Uterus (tissue), 4 donors: ENCODE results near the gene PTPRG. TPM values are rescaled to one million over a fixed set of nuclear protein-coding genes. Genes with fewer than 3 reads are reported as not detected.

Source experiments
- DNase-seq, 2 donors: peaks; one replicate each; pipeline ENCODE4 v3.0.0-alpha.2; 2019 to 2020
- H3K27ac ChIP-seq, 2 donors: fragments of 200-600 bp; sonication (generic); 1 replicate in 1 of 2; 2 replicates in 1 of 2; pipeline ENCODE4 v1.5.1; 2016 to 2018
- H3K27me3 ChIP-seq, 2 donors: fragments of 200-600 bp; sonication (generic); one replicate each; pipeline ENCODE4 v1.5.1; 2018 to 2019; ENCODE audit warnings: control low read depth in 1 of 2
- H3K36me3 ChIP-seq, 2 donors: fragments of 200-600 bp; sonication (generic); one replicate each; pipeline ENCODE4 v1.5.1; 2019; ENCODE audit warnings: control low read depth in 1 of 2
- H3K4me1 ChIP-seq, 2 donors: fragments of 200-600 bp; sonication (generic); one replicate each; pipeline ENCODE4 v1.5.1; 2018 to 2019; ENCODE audit warnings: control low read depth in 1 of 2
- H3K4me3 ChIP-seq, 2 donors: fragments of 200-600 bp; sonication (generic); 1 replicate in 1 of 2; 2 replicates in 1 of 2; pipeline ENCODE4 v1.5.1; 2018 to 2019; ENCODE audit warnings: mild to moderate bottlenecking in 1 of 2
- H3K9me3 ChIP-seq, 2 donors: fragments of 200-600 bp; sonication (generic); one replicate each; pipeline ENCODE4 v1.5.1; 2019; ENCODE audit warnings: control low read depth in 1 of 2
- POLR2A ChIP-seq, 2 donors: fragments of 450-650 bp; IDR thresholded peaks; one replicate each; pipeline ENCODE4 v1.6.1; 2016; ENCODE audit warnings: antibody characterized with exemption in 2 of 2, mild to moderate bottlenecking in 1 of 2, moderate library complexity in 1 of 2
- intact Hi-C: fragments of 100-400 bp; cut with DNase I; formaldehyde crosslinking; loops from one replicate; pipeline ENCODE4 v1.15.1; 2023; ENCODE audit warnings: low total_unique reads
- total RNA-seq, 4 donors: library from RNA; depleted of rRNA in 3 of 4; stranded (reverse); fragments of >200 nt in 3 of 4; gene quantifications; one replicate each; pipeline versions ENCODE4 v1.1.0 to v1.2.4, GENCODE V29; 2014 to 2023
- TF ChIP-seq, protein P1 (sequence below), 4 experiments: fragments of 200-600 bp in 2 of 4; fragments of 450-650 bp in 2 of 4; sonication (generic) in 2 of 4; IDR thresholded peaks; one replicate each; pipeline ENCODE4 v1.5.1; 2016 to 2019; ENCODE audit warnings: antibody characterized with exemption in 4 of 4, mild to moderate bottlenecking in 2 of 4, moderate library complexity in 1 of 4
- donor health status: DM: yes; HTN: yes; CAD: no.

PTPRG gene
- total RNA-seq, 4 donors from 2014 or later: 43.5 to 136 (median 62.6) TPM

DNA sequence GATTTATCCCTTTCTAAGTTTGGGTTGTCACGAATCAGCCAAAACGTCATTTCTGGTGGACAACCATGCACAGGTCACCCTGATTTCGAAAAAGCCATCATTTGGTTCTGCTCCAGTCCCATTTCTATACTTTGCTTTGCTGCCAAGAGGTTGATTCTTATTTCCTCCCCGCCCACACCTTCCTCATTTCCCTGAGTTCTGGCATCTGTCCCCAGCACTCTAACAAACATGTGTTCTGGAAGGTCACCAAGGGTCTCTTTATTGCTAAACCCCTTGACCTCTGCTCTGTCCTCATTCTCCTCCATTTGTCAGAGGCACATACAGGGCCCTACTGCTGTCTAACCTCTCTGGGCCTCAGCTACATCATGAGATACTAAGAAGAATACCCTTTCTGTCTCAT is 36.4 kb upstream of the PTPRG start:
- Histone ChIP-seq H3K4me3 (no peak overlapping the region), H3K27ac (no peak overlapping the region), H3K27me3 (no peaks in the 10 kb centered on the region), H3K9me3 (no peaks in the 10 kb centered on the region), H3K36me3 (no peaks in the 10 kb centered on the region), H3K4me1 (no peaks in the 10 kb centered on the region)
- intact Hi-C loops: no loop called here
- DNase-seq: peak in 1 of 2 donors; percentile 16
- TF ChIP-seq POLR2A (IDR thresholded peaks at IDR 0.05): no peak

DNA sequence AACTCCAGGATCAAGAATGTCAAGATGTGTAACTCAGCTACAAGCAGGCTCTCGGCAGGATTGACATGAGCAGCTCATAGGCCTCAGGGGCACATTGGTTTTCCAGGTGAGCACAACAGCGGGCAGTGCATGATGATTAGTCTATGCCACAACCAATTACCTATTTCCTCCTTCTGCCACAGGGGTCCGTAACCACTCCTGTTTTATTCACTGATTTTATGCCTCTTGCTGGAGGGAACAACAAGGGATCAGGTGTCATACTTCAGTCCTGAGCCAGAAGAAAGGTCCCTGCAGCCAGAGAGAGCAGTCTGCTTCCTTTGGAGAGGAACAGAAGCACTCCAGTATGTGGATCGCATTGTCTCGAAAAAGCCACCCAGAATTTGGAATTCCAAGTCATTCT is 35.1 kb upstream of the PTPRG start:
- Histone ChIP-seq H3K4me1 (no peaks in the 10 kb centered on the region), H3K36me3 (no peaks in the 10 kb centered on the region), H3K27ac (no peak overlapping the region), H3K9me3 (no peaks in the 10 kb centered on the region), H3K27me3 (no peaks in the 10 kb centered on the region), H3K4me3 (no peak overlapping the region)
- intact Hi-C loops: no loop called here
- no peak for DNase-seq
- no peak for TF ChIP-seq POLR2A (IDR thresholded peaks at IDR 0.05)
- TF ChIP-seq, protein P1, sequence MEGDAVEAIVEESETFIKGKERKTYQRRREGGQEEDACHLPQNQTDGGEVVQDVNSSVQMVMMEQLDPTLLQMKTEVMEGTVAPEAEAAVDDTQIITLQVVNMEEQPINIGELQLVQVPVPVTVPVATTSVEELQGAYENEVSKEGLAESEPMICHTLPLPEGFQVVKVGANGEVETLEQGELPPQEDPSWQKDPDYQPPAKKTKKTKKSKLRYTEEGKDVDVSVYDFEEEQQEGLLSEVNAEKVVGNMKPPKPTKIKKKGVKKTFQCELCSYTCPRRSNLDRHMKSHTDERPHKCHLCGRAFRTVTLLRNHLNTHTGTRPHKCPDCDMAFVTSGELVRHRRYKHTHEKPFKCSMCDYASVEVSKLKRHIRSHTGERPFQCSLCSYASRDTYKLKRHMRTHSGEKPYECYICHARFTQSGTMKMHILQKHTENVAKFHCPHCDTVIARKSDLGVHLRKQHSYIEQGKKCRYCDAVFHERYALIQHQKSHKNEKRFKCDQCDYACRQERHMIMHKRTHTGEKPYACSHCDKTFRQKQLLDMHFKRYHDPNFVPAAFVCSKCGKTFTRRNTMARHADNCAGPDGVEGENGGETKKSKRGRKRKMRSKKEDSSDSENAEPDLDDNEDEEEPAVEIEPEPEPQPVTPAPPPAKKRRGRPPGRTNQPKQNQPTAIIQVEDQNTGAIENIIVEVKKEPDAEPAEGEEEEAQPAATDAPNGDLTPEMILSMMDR (IDR thresholded peaks at IDR 0.05): no peak

GRCh38 chr3:61527011-61527410 is 34.4 kb upstream of the PTPRG start:
- no peaks in the 10 kb centered on the region for H3K9me3 ChIP-seq
- H3K4me3 ChIP-seq: no peak overlapping the region
- TF ChIP-seq POLR2A (IDR thresholded peaks at IDR 0.05): no peak
- TF ChIP-seq, protein P1 (IDR thresholded peaks at IDR 0.05): no peak
- no peaks in the 10 kb centered on the region for H3K36me3 ChIP-seq
- DNase-seq: no peak
- H3K27ac ChIP-seq: no peak overlapping the region
- intact Hi-C loops: no loop called here
- H3K27me3 ChIP-seq: no peaks in the 10 kb centered on the region
- no peaks in the 10 kb centered on the region for H3K4me1 ChIP-seq

DNA sequence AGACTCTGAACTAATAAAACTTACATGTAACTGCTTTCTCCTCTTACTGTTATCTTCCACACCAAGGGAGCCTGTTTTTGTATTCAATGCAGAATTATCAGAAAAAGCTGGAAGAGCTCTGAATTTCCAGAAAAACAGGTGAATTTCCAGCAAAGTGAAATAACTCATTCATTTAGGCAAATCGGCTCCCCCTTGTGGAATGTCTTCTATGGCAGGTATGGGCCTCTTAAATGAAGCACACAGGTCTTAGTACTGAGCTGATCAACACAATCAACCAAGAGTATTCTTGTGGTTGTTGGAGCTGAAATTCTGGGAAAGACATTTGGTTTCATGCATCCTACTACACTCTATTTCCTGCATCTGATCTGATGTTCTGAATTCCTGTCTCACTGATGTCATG is 31.0 kb upstream of the PTPRG start:
- Histone ChIP-seq H3K27me3 (no peaks in the 10 kb centered on the region), H3K4me1 (no peaks in the 10 kb centered on the region), H3K36me3 (no peaks in the 10 kb centered on the region), H3K27ac (no peak overlapping the region), H3K4me3 (no peak overlapping the region), H3K9me3 (no peaks in the 10 kb centered on the region)
- DNase-seq: no peak
- intact Hi-C loops: no loop called here
- TF ChIP-seq, protein P1 (IDR thresholded peaks at IDR 0.05): peak; percentile 15 to 36 (median 26)
- no peak for TF ChIP-seq POLR2A (IDR thresholded peaks at IDR 0.05)

- no peak overlapping the region for H3K27ac ChIP-seq
- no peak overlapping the region for H3K4me3 ChIP-seq
- no peaks in the 10 kb centered on the region for H3K4me1 ChIP-seq
- no peak for DNase-seq
- TF ChIP-seq, protein P1 (IDR thresholded peaks at IDR 0.05): no peak
- TF ChIP-seq POLR2A (IDR thresholded peaks at IDR 0.05): no peak
- no peaks in the 10 kb centered on the region for H3K27me3 ChIP-seq
- no peaks in the 10 kb centered on the region for H3K9me3 ChIP-seq
- no peaks in the 10 kb centered on the region for H3K36me3 ChIP-seq
- intact Hi-C loops: no loop called here
These were observed 29.8 kb upstream of the PTPRG start for GRCh38 chr3:61531528-61531927.
